GM08714 (cell line): ENCODE measurements around the gene PRDM15.

ENCODE experiments used
- H3K4me3 ChIP-seq: fragments of 200-500 bp; sonication (Bioruptor generic); 2 replicates; pipeline ENCODE4 v1.5.1; 2014; ENCODE audit warnings: mild to moderate bottlenecking, low read length, inconsistent platforms
- ZNF274 ChIP-seq: IDR thresholded peaks from 2 replicates; pipeline ENCODE4 v1.6.1; 2012; ENCODE audit warnings: mild to moderate bottlenecking, low read depth, low read length

The PRDM15 gene

GRCh38 chr21:41866274-41866809, 12.8 kb downstream of the PRDM15 start:
- no peak for TF ChIP-seq ZNF274
- H3K4me3 ChIP-seq, result no peak overlapping the region

GRCh38 chr21:41865002-41865777, 14.0 kb downstream of the PRDM15 start:
- no peak overlapping the region; the same call in 1 of the 2 replicates for H3K4me3 ChIP-seq
- TF ChIP-seq ZNF274, result no peak

GRCh38 chr21:41864311-41865001, 14.7 kb downstream of the PRDM15 start:
- TF ChIP-seq ZNF274, result no peak
- H3K4me3 ChIP-seq, result no peak overlapping the region; the same call in 1 of the 2 replicates

GRCh38 chr21:41863439-41863740, 15.8 kb downstream of the PRDM15 start:
- no peak for TF ChIP-seq ZNF274
- no peak overlapping the region for H3K4me3 ChIP-seq

GRCh38 chr21:41861987-41862386, 17.2 kb downstream of the PRDM15 start:
- TF ChIP-seq ZNF274, result no peak
- H3K4me3 ChIP-seq, result no peak overlapping the region

- no peak overlapping the region for H3K4me3 ChIP-seq
- TF ChIP-seq ZNF274, result no peak
Observed at GRCh38 chr21:41861255-41861654, 17.9 kb downstream of the PRDM15 start.

- no peak for TF ChIP-seq ZNF274
- no peak overlapping the region for H3K4me3 ChIP-seq
Observed at GRCh38 chr21:41859297-41859980, 19.7 kb downstream of the PRDM15 start.

GRCh38 chr21:41858466-41859296, 20.5 kb downstream of the PRDM15 start:
- H3K4me3 ChIP-seq, result no peak overlapping the region
- no peak for TF ChIP-seq ZNF274

- no peak for TF ChIP-seq ZNF274
- no peak overlapping the region for H3K4me3 ChIP-seq
Observed at GRCh38 chr21:41857771-41858300, 21.3 kb downstream of the PRDM15 start.

- no peak for TF ChIP-seq ZNF274
- no peak overlapping the region for H3K4me3 ChIP-seq
Observed at GRCh38 chr21:41856572-41856971, 22.6 kb downstream of the PRDM15 start.

- TF ChIP-seq ZNF274, result no peak
- H3K4me3 ChIP-seq, result no peak overlapping the region
Observed at GRCh38 chr21:41854426-41854995, 24.6 kb downstream of the PRDM15 start.

- no peak for TF ChIP-seq ZNF274
- no peak overlapping the region for H3K4me3 ChIP-seq
Observed at GRCh38 chr21:41852929-41853320, 26.2 kb downstream of the PRDM15 start.
